NCI-H2171 treated with DMSO at 0.1 percent for 48 hours (cell line): ENCODE data around the gene SSBP2.

Experiments
- DNase-seq: peaks from one replicate; lab custom pipeline; 2025; lab: John Stamatoyannopoulos, UW

The SSBP2 gene

DNA sequence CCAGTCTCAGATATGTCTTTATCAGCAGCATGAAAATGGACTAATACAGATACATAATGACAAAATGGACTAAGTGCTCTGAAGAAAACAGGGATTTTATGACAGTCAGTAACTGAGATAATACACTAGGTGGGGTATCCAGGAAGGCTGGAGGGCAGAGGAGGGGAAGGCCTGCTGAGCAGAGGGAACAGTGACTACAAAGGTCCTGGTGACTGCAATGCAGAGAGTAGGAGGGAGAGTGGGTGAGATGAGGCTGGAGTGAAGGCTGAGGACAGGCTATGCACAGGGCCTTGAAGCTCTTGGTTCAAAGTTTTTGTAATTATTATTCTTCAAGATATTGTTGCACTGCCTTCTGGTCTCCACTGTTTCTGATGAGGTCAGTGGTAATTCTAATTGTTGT is 361.9 kb downstream of the SSBP2 start:
- no peak for DNase-seq

DNA sequence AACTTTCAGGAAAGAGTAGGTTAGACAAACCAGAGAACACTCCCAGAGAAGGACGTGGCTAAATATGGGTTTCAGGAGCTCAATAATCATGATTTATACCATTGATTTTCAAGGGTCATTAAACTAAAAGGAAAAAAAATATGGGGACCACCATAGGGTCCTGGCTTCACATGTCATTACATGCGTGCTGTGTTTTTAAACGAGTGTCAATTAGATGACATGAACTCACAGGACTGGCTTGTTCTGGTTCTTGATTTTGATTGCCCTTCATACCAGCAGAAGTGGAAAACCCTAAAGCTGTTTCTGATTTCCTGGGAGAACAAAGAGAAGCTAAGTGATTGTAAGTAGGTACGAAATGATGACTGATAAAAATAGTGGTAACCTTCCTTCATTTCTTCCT is 362.7 kb downstream of the SSBP2 start:
- DNase-seq = no peak

DNA sequence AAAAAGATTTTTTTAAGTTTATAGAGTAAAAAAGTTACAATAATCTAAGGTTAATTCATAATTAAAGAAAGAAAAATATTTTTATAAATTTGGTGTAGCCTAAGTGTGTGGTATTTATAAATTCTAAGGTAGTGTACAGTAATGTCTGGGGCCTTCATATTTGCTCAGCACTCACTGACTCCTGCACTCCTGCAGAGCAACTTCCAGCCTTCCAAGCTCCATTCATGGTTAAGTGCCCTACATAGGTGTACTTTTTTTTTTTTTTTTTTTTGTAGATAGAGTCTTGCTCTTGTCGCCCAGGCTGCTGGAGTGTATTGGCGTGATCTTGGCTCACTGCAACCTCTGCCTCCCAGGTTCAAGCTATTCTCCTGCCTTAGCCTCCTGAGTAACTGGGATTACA is 367.0 kb downstream of the SSBP2 start:
- no peak for DNase-seq

DNA sequence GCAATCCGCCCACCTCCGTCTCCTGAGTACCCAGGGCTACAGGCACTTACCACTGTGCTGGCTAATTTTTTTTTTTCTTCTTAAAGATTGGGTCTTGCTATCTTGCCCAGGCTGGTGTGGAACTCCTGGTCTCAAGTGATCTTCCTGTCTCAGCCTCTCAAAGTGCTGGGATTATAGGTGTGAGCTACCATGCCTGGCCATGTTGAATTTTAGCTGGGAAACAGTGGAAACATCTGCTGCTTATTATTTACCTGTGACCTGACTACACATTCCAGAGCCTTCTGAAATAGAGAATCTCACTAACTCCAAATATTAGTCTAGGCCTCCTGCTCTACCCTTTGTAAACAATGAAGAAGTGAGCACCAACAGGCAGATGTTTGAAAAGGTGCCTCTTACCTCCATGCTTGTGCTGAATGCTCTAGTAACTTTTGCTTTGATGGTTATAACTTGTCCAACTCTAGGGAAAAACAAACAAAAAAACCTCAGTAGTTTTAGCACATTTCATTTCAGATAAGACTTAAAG is 379.5 kb downstream of the SSBP2 start:
- no peak for DNase-seq

DNA sequence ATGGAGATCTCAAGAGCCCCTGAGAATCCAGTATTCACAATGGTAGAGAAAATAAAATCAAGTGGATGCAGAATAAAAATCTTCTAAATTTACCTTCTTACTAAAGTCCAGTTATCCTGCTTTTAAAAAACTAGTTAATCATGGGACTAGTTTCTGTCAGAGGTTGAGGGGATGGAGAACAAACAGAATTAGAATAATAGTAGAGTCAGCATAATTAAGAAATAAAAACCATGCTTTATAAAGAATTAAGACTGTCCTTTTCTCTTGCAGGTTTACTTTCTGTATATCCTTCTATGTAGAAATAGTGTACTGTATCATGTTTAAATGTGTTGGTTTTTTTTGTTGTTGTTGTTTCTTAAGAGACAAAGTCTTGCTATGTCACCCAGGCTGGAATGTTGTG is 380.0 kb downstream of the SSBP2 start:
- DNase-seq = no peak

DNA sequence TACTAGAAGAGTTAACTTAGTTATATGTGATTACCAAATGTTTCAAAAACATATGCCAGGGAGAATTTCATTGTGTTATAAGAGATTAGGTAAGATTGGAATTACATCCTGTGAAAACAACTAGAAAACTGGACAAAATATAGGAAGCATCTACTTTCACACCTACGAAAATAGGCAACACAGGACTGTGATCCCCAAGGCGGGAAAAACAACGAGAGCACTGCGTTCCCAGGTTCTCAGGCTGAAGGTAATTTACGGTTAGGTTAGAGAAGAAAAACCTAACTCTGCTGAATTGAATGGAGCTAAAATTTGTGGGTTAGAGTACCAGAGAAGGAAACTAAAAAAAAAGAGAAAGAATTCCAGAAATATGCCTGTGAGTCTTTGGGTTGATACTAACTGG is 385.4 kb downstream of the SSBP2 start:
- no peak for DNase-seq

DNA sequence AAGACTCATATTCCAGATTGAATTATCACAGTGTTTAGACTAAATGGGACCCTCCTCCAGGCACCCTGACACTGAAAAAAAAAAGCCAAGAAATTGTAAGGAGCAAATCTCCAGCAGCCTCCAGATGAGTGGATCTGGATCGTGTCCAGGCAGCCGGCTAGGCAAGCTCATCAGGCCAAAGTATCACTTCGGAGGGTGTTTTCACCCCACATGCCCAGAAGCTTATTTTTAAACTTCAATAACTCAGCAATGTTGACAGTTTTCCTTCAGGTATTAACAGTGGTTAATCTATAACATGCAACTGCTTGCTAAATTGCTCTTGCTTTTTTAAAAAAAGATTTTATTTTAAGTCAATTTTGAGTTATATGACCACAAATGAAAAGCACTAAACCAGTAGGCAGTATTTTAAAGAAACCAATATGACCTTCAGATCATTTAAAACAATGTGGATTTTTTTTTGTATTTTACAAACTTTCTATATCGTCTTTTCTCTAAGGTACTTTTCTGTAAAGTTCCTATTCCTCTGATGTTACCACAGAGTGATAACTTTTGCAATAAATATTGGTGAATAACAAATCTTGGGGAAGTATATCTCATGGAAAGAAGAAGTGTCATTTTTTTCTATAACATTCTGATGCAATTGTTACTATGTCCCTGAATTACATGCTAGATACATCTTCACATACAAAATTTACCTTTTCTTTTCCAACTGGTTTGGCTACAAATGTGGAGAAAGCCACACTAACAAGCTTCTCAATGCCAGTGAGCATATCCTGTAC is 387.6 kb downstream of the SSBP2 start:
- DNase-seq = no peak
